Head of caudate nucleus (tissue), 42 donors: Measurements from ENCODE around the gene TNRC6C.

ENCODE experiments used
- DNase-seq, 42 donors: peaks; one replicate each; pipeline versions ENCODE4 v3.0.0 to v3.0.0-alpha.2; 2020 to 2021; ENCODE audit warnings: mixed read lengths in 7 of 42
- intact Hi-C: fragments of 100-400 bp; cut with DNase I; formaldehyde crosslinking; loops from one replicate; pipeline ENCODE4 v1.15.0; 2022

TNRC6C gene

GRCh38 chr17:77999413-78000173 lies 41.1 kb downstream of the TNRC6C start:
- DNase-seq = no peak
- intact Hi-C loops = no loop called here

- no peak for DNase-seq
- intact Hi-C loops = no loop called here
Measured at GRCh38 chr17:78000341-78000740, 41.8 kb downstream of the TNRC6C start.

- intact Hi-C loops = no loop called here
- no peak for DNase-seq
Measured at GRCh38 chr17:78001182-78001581, 42.7 kb downstream of the TNRC6C start.

- no peak for DNase-seq
- intact Hi-C loops = no loop called here
Measured at GRCh38 chr17:78001612-78002011, 43.1 kb downstream of the TNRC6C start.

- intact Hi-C loops = no loop called here
- DNase-seq = no peak
Measured at GRCh38 chr17:78002166-78002565, 43.7 kb downstream of the TNRC6C start.

- no peak for DNase-seq
- intact Hi-C loops = no loop called here
Measured at GRCh38 chr17:78005452-78006171, 47.1 kb downstream of the TNRC6C start.

GRCh38 chr17:78006338-78006737 lies 47.8 kb downstream of the TNRC6C start:
- DNase-seq = no peak
- intact Hi-C loops = no loop called here

GRCh38 chr17:78007647-78008046 lies 49.1 kb downstream of the TNRC6C start:
- intact Hi-C loops = no loop called here

GRCh38 chr17:78010759-78011158 lies 52.3 kb downstream of the TNRC6C start:
- intact Hi-C loops = loop anchor here (5.0 kb wide), 2 partner anchors 48 to 468 kb away; no protein-coding TSS in a partner anchor
- DNase-seq = no peak

More at GRCh38 chr17:78007647-78008046, 49.1 kb downstream of the TNRC6C start:
- DNase-seq = no peak

GRCh38 chr17:78012428-78012827 lies 53.9 kb downstream of the TNRC6C start:
- intact Hi-C loops = loop anchor here (5.0 kb wide), 2 partner anchors 50 to 470 kb away; no protein-coding TSS in a partner anchor
- DNase-seq = no peak

GRCh38 chr17:78013683-78014467 lies 55.4 kb downstream of the TNRC6C start:
- DNase-seq = peak in 32 of 42 donors; percentile 28 to 88 (median 71)
- intact Hi-C loops = loop anchor here (5.0 kb wide), 2 partner anchors 52 to 472 kb away; no protein-coding TSS in a partner anchor

GRCh38 chr17:78014646-78015045 lies 56.1 kb downstream of the TNRC6C start:
- no peak for DNase-seq

GRCh38 chr17:78016852-78017251 lies 58.3 kb downstream of the TNRC6C start:
- intact Hi-C loops = no loop called here

More at GRCh38 chr17:78014646-78015045, 56.1 kb downstream of the TNRC6C start:
- intact Hi-C loops = loop anchor here (5.0 kb wide), 2 partner anchors 52 to 472 kb away; no protein-coding TSS in a partner anchor

GRCh38 chr17:78019367-78019975 lies 61.0 kb downstream of the TNRC6C start:
- DNase-seq = no peak
- intact Hi-C loops = no loop called here

More at GRCh38 chr17:78016852-78017251, 58.3 kb downstream of the TNRC6C start:
- no peak for DNase-seq

- intact Hi-C loops = no loop called here
Measured at GRCh38 chr17:78019976-78020716, 61.6 kb downstream of the TNRC6C start.

GRCh38 chr17:78020717-78021108 lies 62.2 kb downstream of the TNRC6C start:
- intact Hi-C loops = no loop called here

More at GRCh38 chr17:78019976-78020716, 61.6 kb downstream of the TNRC6C start:
- no peak for DNase-seq

GRCh38 chr17:78022425-78022824 lies 63.9 kb downstream of the TNRC6C start:
- DNase-seq = no peak
- intact Hi-C loops = no loop called here

More at GRCh38 chr17:78020717-78021108, 62.2 kb downstream of the TNRC6C start:
- DNase-seq = no peak

- no peak for DNase-seq
- intact Hi-C loops = no loop called here
Measured at GRCh38 chr17:78023042-78023441, 64.5 kb downstream of the TNRC6C start.
